ENCODE results near the gene PLEKHG5. TPM values are rescaled to one million over a fixed set of nuclear protein-coding genes. Genes with fewer than 3 reads are reported as not detected.

PLEKHG5 gene
- total and polyA plus RNA-seq, 4 donors, result 0.28 to 1.9 (median 1.1) TPM

GRCh38 chr1:6477039-6477820 lies 14.2 kb downstream of the PLEKHG5 start (continued):
- TF ChIP-seq ATF3 (IDR thresholded peaks at IDR 0.05), result no peak

DNA sequence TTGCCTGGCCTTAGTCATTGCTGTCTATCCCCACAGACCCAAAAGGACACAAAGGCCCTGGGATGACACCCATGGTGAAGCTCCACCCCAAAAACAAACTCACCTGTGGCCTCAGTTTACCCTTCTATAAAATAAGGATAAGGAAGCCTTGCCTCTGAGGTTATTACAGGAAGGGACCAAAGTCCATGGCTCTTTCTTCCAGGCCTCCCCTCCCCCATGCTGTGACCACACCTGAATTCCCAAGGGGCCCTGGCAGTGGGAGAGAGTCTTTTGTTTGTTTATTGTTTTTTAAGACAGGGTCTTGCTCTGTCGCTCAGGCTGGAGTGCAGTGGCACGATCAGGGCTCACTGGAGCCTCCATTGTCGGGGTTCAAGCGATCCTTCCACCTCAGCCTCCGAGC lies 15.0 kb downstream of the PLEKHG5 start:
- no peak for DNase-seq (ENCODE audit: low spot score)
- Histone ChIP-seq H3K9me3 (ENCODE audit: control insufficient read depth in 4 of 4, low read length in 3 of 4) (no peaks in the 10 kb centered on the region), H3K4me1 (ENCODE audit: control insufficient read depth in 4 of 4, insufficient read depth in 4 of 4, low read length in 3 of 4) (peaks cover 3 to 17% (median 7%) of the 10 kb centered on the region in 4 donors), H3K9ac (ENCODE audit: low read depth in 1 of 2, low read length in 2 of 2) (no peak overlapping the region), H3K27ac (ENCODE audit: low read depth in 1 of 2, low read length in 2 of 2) (no peak overlapping the region), H3K27me3 (ENCODE audit: control insufficient read depth in 4 of 4, insufficient read depth in 4 of 4, low read length in 3 of 4) (no peaks in the 10 kb centered on the region), H3K4me3 (ENCODE audit: low read depth in 1 of 3, low read length in 3 of 3) (no peak overlapping the region), H3K36me3 (ENCODE audit: control insufficient read depth in 4 of 4, insufficient read depth in 3 of 4, low read depth in 1 of 4, low read length in 3 of 4) (no peaks in the 10 kb centered on the region)
- TF ChIP-seq GABPA (IDR thresholded peaks at IDR 0.05 in 1 of 2, conservative IDR thresholded peaks at IDR 0.05 in 1 of 2) (no peak), HNF4G (IDR thresholded peaks at IDR 0.05) (no peak), TAF1 (conservative IDR thresholded peaks at IDR 0.05) (no peak), REST (IDR thresholded peaks at IDR 0.05) (no peak), MAX (IDR thresholded peaks at IDR 0.05) (no peak), JUND (IDR thresholded peaks at IDR 0.05) (no peak), ATF3 (IDR thresholded peaks at IDR 0.05) (no peak), RXRA (IDR thresholded peaks at IDR 0.05) (no peak)
- TF ChIP-seq, protein P1, sequence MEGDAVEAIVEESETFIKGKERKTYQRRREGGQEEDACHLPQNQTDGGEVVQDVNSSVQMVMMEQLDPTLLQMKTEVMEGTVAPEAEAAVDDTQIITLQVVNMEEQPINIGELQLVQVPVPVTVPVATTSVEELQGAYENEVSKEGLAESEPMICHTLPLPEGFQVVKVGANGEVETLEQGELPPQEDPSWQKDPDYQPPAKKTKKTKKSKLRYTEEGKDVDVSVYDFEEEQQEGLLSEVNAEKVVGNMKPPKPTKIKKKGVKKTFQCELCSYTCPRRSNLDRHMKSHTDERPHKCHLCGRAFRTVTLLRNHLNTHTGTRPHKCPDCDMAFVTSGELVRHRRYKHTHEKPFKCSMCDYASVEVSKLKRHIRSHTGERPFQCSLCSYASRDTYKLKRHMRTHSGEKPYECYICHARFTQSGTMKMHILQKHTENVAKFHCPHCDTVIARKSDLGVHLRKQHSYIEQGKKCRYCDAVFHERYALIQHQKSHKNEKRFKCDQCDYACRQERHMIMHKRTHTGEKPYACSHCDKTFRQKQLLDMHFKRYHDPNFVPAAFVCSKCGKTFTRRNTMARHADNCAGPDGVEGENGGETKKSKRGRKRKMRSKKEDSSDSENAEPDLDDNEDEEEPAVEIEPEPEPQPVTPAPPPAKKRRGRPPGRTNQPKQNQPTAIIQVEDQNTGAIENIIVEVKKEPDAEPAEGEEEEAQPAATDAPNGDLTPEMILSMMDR (IDR thresholded peaks at IDR 0.05; ENCODE audit: low read depth, low read length, missing input control), result no peak
- WGBS, result 90% methylated on average over 5 of the region's 5 CpGs

DNA sequence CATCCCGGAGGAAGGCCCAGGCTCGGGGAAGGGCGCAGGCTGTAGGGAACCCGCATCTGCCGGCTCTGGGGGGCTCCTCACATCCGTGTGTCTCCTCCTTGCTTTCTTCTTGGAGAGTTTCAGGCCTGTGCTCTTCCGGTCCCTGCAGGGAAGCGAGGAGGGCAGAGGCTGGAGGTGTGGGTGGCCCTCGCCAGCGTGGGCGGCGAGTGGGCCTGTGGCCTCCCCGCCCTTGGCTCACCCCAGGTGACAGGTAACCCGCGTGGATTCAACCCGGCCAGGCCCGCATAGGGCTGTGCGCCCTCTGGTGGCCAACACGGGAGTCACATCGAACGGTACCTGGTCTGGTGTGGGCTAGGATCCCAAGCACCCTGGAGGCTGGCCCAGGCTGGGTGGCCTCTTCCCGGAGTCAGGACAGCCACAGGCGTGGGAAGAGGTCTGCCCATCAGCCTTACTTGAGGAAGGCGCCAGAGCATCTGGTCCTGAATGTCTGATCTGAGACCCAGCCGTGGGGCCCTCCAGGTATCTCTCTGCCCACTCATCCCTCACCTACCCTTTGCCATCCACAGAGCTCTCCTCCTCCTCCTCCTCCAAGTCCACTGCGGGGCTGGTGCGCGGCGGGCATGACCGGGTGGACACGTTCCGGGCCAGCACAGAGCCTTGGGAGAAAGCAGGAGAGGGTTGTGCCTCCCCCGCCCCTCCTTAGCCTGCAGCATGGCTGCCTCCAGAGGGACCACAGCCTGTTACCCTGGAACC lies 15.9 kb downstream of the PLEKHG5 start:
- Histone ChIP-seq H3K9ac (ENCODE audit: low read depth in 1 of 2, low read length in 2 of 2) (no peak overlapping the region), H3K36me3 (ENCODE audit: control insufficient read depth in 4 of 4, insufficient read depth in 3 of 4, low read depth in 1 of 4, low read length in 3 of 4) (no peaks in the 10 kb centered on the region), H3K4me1 (ENCODE audit: control insufficient read depth in 4 of 4, insufficient read depth in 4 of 4, low read length in 3 of 4) (peaks cover 3 to 17% (median 10%) of the 10 kb centered on the region in 4 donors), H3K4me3 (ENCODE audit: low read depth in 1 of 3, low read length in 3 of 3) (no peak overlapping the region), H3K9me3 (ENCODE audit: control insufficient read depth in 4 of 4, low read length in 3 of 4) (no peaks in the 10 kb centered on the region), H3K27ac (ENCODE audit: low read depth in 1 of 2, low read length in 2 of 2) (no peak overlapping the region), H3K27me3 (ENCODE audit: control insufficient read depth in 4 of 4, insufficient read depth in 4 of 4, low read length in 3 of 4) (no peaks in the 10 kb centered on the region)
- TF ChIP-seq HNF4G (IDR thresholded peaks at IDR 0.05) (no peak), RAD21 (IDR thresholded peaks at IDR 0.05) (peak; percentile 65 to 86), HNF4A (conservative IDR thresholded peaks at IDR 0.05) (no peak)
- TF ChIP-seq, protein P1 (IDR thresholded peaks at IDR 0.05; ENCODE audit: low read depth, low read length, missing input control), result peak; percentile 81
- peak; percentile 77 for DNase-seq (ENCODE audit: low spot score)
- WGBS, result 23% methylated on average over 33 of the region's 33 CpGs
